Esophagus squamous epithelium (tissue), 5 donors: ENCODE measurements around the gene ZFP64. TPM values are rescaled to one million over a fixed set of nuclear protein-coding genes. Genes with fewer than 3 reads are reported as not detected.

Experiments
- DNase-seq: peaks from one replicate; lab custom pipeline; 2025; lab: John Stamatoyannopoulos, UW
- H3K27ac ChIP-seq, 4 donors: fragments of 200-600 bp; sonication (generic); one replicate each; pipeline ENCODE4 v1.5.1; 2016 to 2019; ENCODE audit warnings: mild to moderate bottlenecking in 1 of 4
- H3K27me3 ChIP-seq, 4 donors: fragments of 200-600 bp; sonication (generic); 1 replicate in 3 of 4; 2 replicates in 1 of 4; pipeline versions ENCODE4 v1.5.1 to v1.6.0; 2017 to 2021; ENCODE audit warnings: antibody characterized with exemption in 1 of 4
- H3K36me3 ChIP-seq, 3 donors: fragments of 200-600 bp; sonication (generic); one replicate each; pipeline ENCODE4 v1.5.1; 2016 to 2019
- H3K4me1 ChIP-seq, 3 donors: fragments of 200-600 bp; sonication (generic); one replicate each; pipeline ENCODE4 v1.5.1; 2017 to 2019
- H3K4me3 ChIP-seq, 4 donors: fragments of 200-600 bp; sonication (generic); 1 replicate in 3 of 4; 2 replicates in 1 of 4; pipeline ENCODE4 v1.5.1; 2016 to 2019; ENCODE audit warnings: mild to moderate bottlenecking in 2 of 4, moderate library complexity in 1 of 4
- H3K9me3 ChIP-seq, 3 donors: fragments of 200-600 bp; sonication (generic); one replicate each; pipeline ENCODE4 v1.5.1; 2016 to 2019
- CTCF ChIP-seq, 6 experiments: fragments of 450-650 bp in 4 of 6; fragments of 200-600 bp in 2 of 6; sonication (generic) in 2 of 6; IDR thresholded peaks; one replicate each; pipeline ENCODE4 v1.5.1; 2016 to 2019; ENCODE audit warnings: antibody characterized with exemption in 6 of 6, mild to moderate bottlenecking in 4 of 6, moderate library complexity in 4 of 6
- POLR2A ChIP-seq, 4 donors: fragments of 450-650 bp; IDR thresholded peaks; one replicate each; pipeline ENCODE4 v1.6.1; 2017; ENCODE audit warnings: antibody characterized with exemption in 4 of 4, mild to moderate bottlenecking in 4 of 4, moderate library complexity in 3 of 4
- WGBS, 2 donors: methylation state at CpG; one replicate each; pipeline ENCODE4 v1.1.5; 2018; 5-methylcytosine and 5-hydroxymethylcytosine counted together
- intact Hi-C: fragments of 100-400 bp; cut with DNase I; formaldehyde crosslinking; loops from one replicate; pipeline ENCODE4 v1.15.0; 2022
- total RNA-seq, 4 donors: library from RNA; depleted of rRNA; stranded (reverse); fragments of >200 nt; gene quantifications; one replicate each; pipeline ENCODE4 v1.1.0, GENCODE V29; 2016
- donor health status: DM: yes; HTN: yes; CAD: no.

The ZFP64 gene
- total RNA-seq, 4 donors from 2014 or later: 8.9 to 16.2 (median 14.2) TPM

- peaks cover 0 to 59% (median 0%) of the 10 kb centered on the region in 3 donors for H3K36me3 ChIP-seq
- no peak overlapping the region for H3K4me3 ChIP-seq
- H3K27ac ChIP-seq: no peak overlapping the region
- intact Hi-C loops: no loop called here
- DNase-seq: no peak
- no peaks in the 10 kb centered on the region for H3K27me3 ChIP-seq
- 77 to 82% methylated on average over 6 to 7 of the region's 9 CpGs for WGBS, 2 donors
- no peaks in the 10 kb centered on the region for H3K9me3 ChIP-seq
- H3K4me1 ChIP-seq: no peaks in the 10 kb centered on the region
- TF ChIP-seq POLR2A (IDR thresholded peaks at IDR 0.05) (no peak), CTCF (IDR thresholded peaks at IDR 0.05) (no peak)
Observed at GRCh38 chr20:52172392-52173047, 19.1 kb downstream of the ZFP64 start.

GRCh38 chr20:52171025-52171424 is 20.6 kb downstream of the ZFP64 start:
- DNase-seq: no peak
- Histone ChIP-seq H3K36me3 (peaks cover 0 to 70% (median 0%) of the 10 kb centered on the region in 3 donors), H3K27me3 (no peaks in the 10 kb centered on the region), H3K9me3 (peaks cover 0 to 5% (median 0%) of the 10 kb centered on the region in 3 donors), H3K4me1 (no peaks in the 10 kb centered on the region), H3K27ac (no peak overlapping the region), H3K4me3 (no peak overlapping the region)
- 94 to 100% methylated on average over 6 to 8 of the region's 8 CpGs for WGBS, 2 donors
- intact Hi-C loops: no loop called here
- TF ChIP-seq CTCF (IDR thresholded peaks at IDR 0.05) (no peak), POLR2A (IDR thresholded peaks at IDR 0.05) (no peak)

GRCh38 chr20:52168116-52168515 is 23.5 kb downstream of the ZFP64 start:
- DNase-seq: no peak
- WGBS, 2 donors: 100% methylated on average over 1 of the region's 1 CpG
- no peak for TF ChIP-seq POLR2A (IDR thresholded peaks at IDR 0.05)
- TF ChIP-seq CTCF (IDR thresholded peaks at IDR 0.05): no peak
- Histone ChIP-seq H3K9me3 (peaks cover 0 to 10% (median 0%) of the 10 kb centered on the region in 3 donors), H3K27me3 (no peaks in the 10 kb centered on the region), H3K36me3 (peaks cover 0 to 86% (median 4%) of the 10 kb centered on the region in 3 donors), H3K27ac (no peak overlapping the region), H3K4me3 (no peak overlapping the region), H3K4me1 (no peaks in the 10 kb centered on the region)
- intact Hi-C loops: no loop called here

GRCh38 chr20:52167232-52167840 is 24.2 kb downstream of the ZFP64 start:
- H3K4me3 ChIP-seq: no peak overlapping the region
- no peaks in the 10 kb centered on the region for H3K4me1 ChIP-seq
- TF ChIP-seq POLR2A (IDR thresholded peaks at IDR 0.05): no peak
- TF ChIP-seq CTCF (IDR thresholded peaks at IDR 0.05): no peak
- peaks cover 0 to 88% (median 4%) of the 10 kb centered on the region in 3 donors for H3K36me3 ChIP-seq
- intact Hi-C loops: no loop called here
- no peak for DNase-seq
- H3K9me3 ChIP-seq: peaks cover 0 to 10% (median 0%) of the 10 kb centered on the region in 3 donors
- WGBS, 2 donors: 95 to 100% methylated on average over 4 of the region's 4 CpGs
- no peak overlapping the region for H3K27ac ChIP-seq
- no peaks in the 10 kb centered on the region for H3K27me3 ChIP-seq

- Histone ChIP-seq H3K36me3 (peaks cover 0 to 88% (median 4%) of the 10 kb centered on the region in 3 donors), H3K9me3 (peaks cover 0 to 10% (median 0%) of the 10 kb centered on the region in 3 donors), H3K27ac (no peak overlapping the region), H3K4me3 (no peak overlapping the region), H3K27me3 (no peaks in the 10 kb centered on the region), H3K4me1 (no peaks in the 10 kb centered on the region)
- intact Hi-C loops: no loop called here
- no peak for TF ChIP-seq CTCF (IDR thresholded peaks at IDR 0.05)
- no peak for TF ChIP-seq POLR2A (IDR thresholded peaks at IDR 0.05)
- DNase-seq: no peak
- 100% methylated on average over 1 of the region's 1 CpG for WGBS, 2 donors
Observed at GRCh38 chr20:52166150-52166549, 25.4 kb downstream of the ZFP64 start.
